Lung (tissue), 12 donors: Measurements from ENCODE around the gene KRTAP19-3. TPM values are rescaled to one million over a fixed set of nuclear protein-coding genes. Genes with fewer than 3 reads are reported as not detected.

Source experiments
- ATAC-seq: fragments of 200-7000 bp; cut with Tn5 transposase; one replicate; pipeline ENCODE4 v1.9.1; 2020; ENCODE audit warnings: moderate number of reproducible peaks; ENCODE audit not compliant: insufficient read depth, low FRiP score
- DNase-seq, 3 donors: peaks; one replicate each; pipeline ENCODE4 v3.0.0-alpha.2; 2013 to 2017
- H3K27ac ChIP-seq, 2 donors: one replicate each; pipeline ENCODE4 v1.5.1; 2013; ENCODE audit warnings: mild to moderate bottlenecking in 2 of 2, moderate library complexity in 2 of 2, control low read depth in 1 of 2, inconsistent platforms in 1 of 2, low read depth in 1 of 2, low read length in 1 of 2
- H3K27me3 ChIP-seq, 3 donors: one replicate each; pipeline ENCODE4 v1.5.1; 2013; ENCODE audit warnings: low read length in 2 of 3; ENCODE audit not compliant: control insufficient read depth in 3 of 3, insufficient read depth in 3 of 3
- H3K36me3 ChIP-seq, 4 donors: one replicate each; pipeline ENCODE4 v1.5.1; 2013; ENCODE audit warnings: low read length in 4 of 4, mild to moderate bottlenecking in 1 of 4, moderate library complexity in 1 of 4; ENCODE audit not compliant: control insufficient read depth in 4 of 4, insufficient read depth in 4 of 4
- H3K4me1 ChIP-seq, 5 donors: one replicate each; pipeline ENCODE4 v1.5.1; 2013; ENCODE audit warnings: low read length in 5 of 5, mild to moderate bottlenecking in 2 of 5, moderate library complexity in 1 of 5; ENCODE audit not compliant: control insufficient read depth in 5 of 5, insufficient read depth in 5 of 5
- H3K4me3 ChIP-seq: one replicate; pipeline ENCODE4 v1.5.1; 2013; ENCODE audit warnings: mild to moderate bottlenecking, control low read depth, moderate library complexity
- H3K9ac ChIP-seq, 2 donors: one replicate each; pipeline ENCODE4 v1.5.1; 2013; ENCODE audit warnings: low read length in 2 of 2, control low read depth in 1 of 2; ENCODE audit not compliant: insufficient read depth in 1 of 2
- H3K9me3 ChIP-seq, 4 donors: one replicate each; pipeline ENCODE4 v1.5.1; 2013; ENCODE audit warnings: low read length in 3 of 4, mild to moderate bottlenecking in 1 of 4, moderate library complexity in 1 of 4; ENCODE audit not compliant: control insufficient read depth in 4 of 4, insufficient read depth in 3 of 4
- WGBS, 2 donors: extraction: QIAGEN DNeasy Blood & Tissue Kit; methylation state at CpG; one replicate each; pipeline ENCODE4 v1.1.7; 2013; 5-methylcytosine and 5-hydroxymethylcytosine counted together
- polyA plus RNA-seq, 2 donors: library from polyadenylated mRNA; stranded (reverse); fragments of 200-250 nt; gene quantifications; one replicate each; pipeline ENCODE4 v1.2.1, GENCODE V29; 2013
- total RNA-seq, 2 donors: library from RNA; depleted of rRNA in 1 of 2; stranded (reverse); fragments of >200 nt in 1 of 2; gene quantifications; one replicate each; pipeline ENCODE4 v1.2.1, GENCODE V29; 2014 to 2021
- TF ChIP-seq, protein P1 (sequence below): IDR thresholded peaks from 2 replicates; pipeline ENCODE4 v1.5.1; 2012; ENCODE audit warnings: mild to moderate bottlenecking; ENCODE audit errors: control extremely low read depth, extremely low read depth
- donor health status: control.
- donor health status: control.
- donor health status: Bipolar disorder and iron deficiency.
- donor health status: healthy.
- donor health status: DM: yes; HTN: yes; CAD: no.

Gene KRTAP19-3
- total and polyA plus RNA-seq, 4 donors: not detected

DNA sequence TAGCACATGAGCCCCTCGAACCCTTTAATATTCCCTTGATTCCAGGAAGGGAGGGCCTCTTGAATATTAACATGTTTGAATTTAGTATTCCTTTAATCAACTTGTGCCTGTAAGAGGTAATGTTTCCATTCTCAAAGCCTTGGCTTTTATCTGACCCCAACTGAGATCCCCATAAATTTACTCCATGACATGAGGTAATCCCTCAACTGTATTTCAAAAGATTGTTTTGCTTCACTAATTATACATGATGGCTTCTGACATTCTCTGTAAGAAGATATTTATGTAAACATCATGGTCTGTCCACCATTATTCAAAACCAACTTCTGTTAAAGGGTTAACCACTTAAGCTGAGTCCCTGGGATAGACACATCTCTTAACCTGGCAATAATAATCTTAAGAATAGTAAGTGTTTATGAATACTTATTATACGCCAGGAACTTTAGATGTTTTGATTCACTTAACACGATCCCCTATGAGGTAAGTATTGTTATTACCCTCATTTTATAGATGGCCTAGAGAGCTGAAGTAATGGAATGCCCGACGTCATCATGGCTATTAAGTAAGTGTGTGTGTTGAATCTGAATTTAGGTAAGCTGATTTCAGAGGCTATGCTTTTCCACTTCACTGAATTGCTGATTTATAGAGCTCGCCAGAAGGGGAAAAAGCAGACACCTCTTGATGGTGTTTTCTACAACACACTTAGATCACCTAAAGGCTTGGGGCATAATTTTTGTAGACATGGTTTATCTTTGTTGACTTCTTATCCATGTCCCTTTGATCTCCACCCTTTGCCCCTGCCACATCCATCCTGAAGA, 22.7 kb downstream of the KRTAP19-3 start:
- Histone ChIP-seq H3K4me1 (no peaks in the 10 kb centered on the region), H3K4me3 (no peak overlapping the region), H3K27ac (no peak overlapping the region), H3K9me3 (no peaks in the 10 kb centered on the region), H3K9ac (no peak overlapping the region), H3K27me3 (no peaks in the 10 kb centered on the region), H3K36me3 (no peaks in the 10 kb centered on the region)
- TF ChIP-seq, protein P1, sequence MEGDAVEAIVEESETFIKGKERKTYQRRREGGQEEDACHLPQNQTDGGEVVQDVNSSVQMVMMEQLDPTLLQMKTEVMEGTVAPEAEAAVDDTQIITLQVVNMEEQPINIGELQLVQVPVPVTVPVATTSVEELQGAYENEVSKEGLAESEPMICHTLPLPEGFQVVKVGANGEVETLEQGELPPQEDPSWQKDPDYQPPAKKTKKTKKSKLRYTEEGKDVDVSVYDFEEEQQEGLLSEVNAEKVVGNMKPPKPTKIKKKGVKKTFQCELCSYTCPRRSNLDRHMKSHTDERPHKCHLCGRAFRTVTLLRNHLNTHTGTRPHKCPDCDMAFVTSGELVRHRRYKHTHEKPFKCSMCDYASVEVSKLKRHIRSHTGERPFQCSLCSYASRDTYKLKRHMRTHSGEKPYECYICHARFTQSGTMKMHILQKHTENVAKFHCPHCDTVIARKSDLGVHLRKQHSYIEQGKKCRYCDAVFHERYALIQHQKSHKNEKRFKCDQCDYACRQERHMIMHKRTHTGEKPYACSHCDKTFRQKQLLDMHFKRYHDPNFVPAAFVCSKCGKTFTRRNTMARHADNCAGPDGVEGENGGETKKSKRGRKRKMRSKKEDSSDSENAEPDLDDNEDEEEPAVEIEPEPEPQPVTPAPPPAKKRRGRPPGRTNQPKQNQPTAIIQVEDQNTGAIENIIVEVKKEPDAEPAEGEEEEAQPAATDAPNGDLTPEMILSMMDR: no peak
- ATAC-seq (no peak), DNase-seq (no peak)
- WGBS, 2 donors: 49 to 71% methylated on average over 6 of the region's 6 CpGs

DNA sequence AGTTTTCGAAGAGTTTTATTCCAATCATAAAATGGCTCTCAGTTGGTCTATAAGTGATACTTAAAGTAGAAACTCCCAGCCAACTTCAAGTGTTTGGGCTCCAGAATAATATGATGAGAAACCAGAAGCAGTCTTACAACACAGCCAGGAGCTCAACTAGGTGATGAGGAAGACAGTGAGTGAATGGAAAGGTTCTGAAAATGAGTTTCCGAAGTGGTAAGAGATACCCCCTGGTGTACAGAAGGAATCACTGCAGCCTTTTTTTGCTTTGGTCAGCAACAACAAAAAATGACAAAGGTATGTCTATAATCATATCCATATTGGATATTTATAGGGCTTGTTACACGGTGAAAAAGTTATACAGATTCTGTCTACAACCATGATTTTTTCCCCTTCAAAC, 28.1 kb downstream of the KRTAP19-3 start:
- no peak for ATAC-seq
- H3K27me3 ChIP-seq: no peaks in the 10 kb centered on the region
- 55 to 56% methylated on average over 3 of the region's 3 CpGs for WGBS, 2 donors

DNA sequence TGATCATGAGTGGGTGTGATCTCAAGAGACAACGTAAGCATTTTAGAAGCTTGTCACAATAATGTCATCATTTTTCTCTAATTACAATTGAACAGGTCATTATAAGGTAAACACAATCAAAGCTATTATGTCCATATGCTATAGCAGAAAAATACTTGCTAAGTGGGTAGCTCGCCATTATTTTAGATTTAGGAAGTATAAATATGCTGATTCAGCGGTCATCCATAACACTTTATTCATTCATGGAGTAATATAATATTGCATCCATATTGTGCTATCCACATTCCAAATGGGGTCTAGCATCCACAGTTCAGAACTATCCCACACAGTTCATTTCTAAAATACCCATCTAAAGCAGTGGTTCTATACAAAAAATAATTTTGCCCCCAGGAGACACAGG, 43.3 kb downstream of the KRTAP19-3 start:
- H3K36me3 ChIP-seq: no peaks in the 10 kb centered on the region
- TF ChIP-seq, protein P1: no peak
- H3K27me3 ChIP-seq: no peaks in the 10 kb centered on the region
- no peak for DNase-seq
- H3K27ac ChIP-seq: no peak overlapping the region
- peak overlapping the region in 1 of 2 donors; percentile 13 for H3K9ac ChIP-seq
- H3K4me1 ChIP-seq: no peaks in the 10 kb centered on the region
- no peak for ATAC-seq
- no peaks in the 10 kb centered on the region for H3K9me3 ChIP-seq
- WGBS, 2 donors: 84 to 86% methylated on average over 3 of the region's 3 CpGs
- H3K4me3 ChIP-seq: no peak overlapping the region

More for the DNA sequence above, 28.1 kb downstream of the KRTAP19-3 start:
- no peak overlapping the region for H3K9ac ChIP-seq
- no peaks in the 10 kb centered on the region for H3K9me3 ChIP-seq
- no peaks in the 10 kb centered on the region for H3K36me3 ChIP-seq
- H3K4me1 ChIP-seq: no peaks in the 10 kb centered on the region
- TF ChIP-seq, protein P1: no peak
- no peak overlapping the region for H3K27ac ChIP-seq
- no peak overlapping the region for H3K4me3 ChIP-seq
- no peak for DNase-seq
